WI38 (cell line): ENCODE data around the gene MKRN2OS.

Experiments used
- H3K4me3 ChIP-seq: 2 replicates; pipeline ENCODE4 v1.5.1; 2011; ENCODE audit warnings: low read depth, mild to moderate bottlenecking, control low read depth, low read length
- TF ChIP-seq, protein P1 (sequence below): IDR thresholded peaks from 2 replicates; pipeline ENCODE4 v1.5.1; 2012; ENCODE audit warnings: low read depth, mild to moderate bottlenecking, control low read depth, low read length

The MKRN2OS gene

DNA sequence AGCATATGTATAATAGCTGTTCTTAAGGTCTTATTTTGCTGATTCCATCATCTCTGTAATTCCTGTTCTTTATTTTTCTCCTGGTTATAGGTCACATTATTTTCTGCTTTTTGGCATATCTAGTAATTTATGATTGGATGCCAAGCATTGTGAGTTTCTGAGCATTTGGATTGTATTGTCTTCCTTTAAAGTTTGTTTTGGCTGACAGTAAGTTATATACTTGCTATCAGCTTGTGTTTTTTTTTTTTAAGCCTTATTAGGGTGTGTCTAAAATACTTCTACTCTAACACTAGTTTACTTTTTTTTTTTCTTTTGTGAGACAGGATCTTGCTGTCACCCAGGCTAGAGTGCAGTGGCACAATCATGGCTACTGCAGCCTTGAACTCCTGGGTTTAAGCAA is 21.7 kb upstream of the MKRN2OS start:
- TF ChIP-seq, protein P1, sequence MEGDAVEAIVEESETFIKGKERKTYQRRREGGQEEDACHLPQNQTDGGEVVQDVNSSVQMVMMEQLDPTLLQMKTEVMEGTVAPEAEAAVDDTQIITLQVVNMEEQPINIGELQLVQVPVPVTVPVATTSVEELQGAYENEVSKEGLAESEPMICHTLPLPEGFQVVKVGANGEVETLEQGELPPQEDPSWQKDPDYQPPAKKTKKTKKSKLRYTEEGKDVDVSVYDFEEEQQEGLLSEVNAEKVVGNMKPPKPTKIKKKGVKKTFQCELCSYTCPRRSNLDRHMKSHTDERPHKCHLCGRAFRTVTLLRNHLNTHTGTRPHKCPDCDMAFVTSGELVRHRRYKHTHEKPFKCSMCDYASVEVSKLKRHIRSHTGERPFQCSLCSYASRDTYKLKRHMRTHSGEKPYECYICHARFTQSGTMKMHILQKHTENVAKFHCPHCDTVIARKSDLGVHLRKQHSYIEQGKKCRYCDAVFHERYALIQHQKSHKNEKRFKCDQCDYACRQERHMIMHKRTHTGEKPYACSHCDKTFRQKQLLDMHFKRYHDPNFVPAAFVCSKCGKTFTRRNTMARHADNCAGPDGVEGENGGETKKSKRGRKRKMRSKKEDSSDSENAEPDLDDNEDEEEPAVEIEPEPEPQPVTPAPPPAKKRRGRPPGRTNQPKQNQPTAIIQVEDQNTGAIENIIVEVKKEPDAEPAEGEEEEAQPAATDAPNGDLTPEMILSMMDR = no peak
- H3K4me3 ChIP-seq = no peak overlapping the region

DNA sequence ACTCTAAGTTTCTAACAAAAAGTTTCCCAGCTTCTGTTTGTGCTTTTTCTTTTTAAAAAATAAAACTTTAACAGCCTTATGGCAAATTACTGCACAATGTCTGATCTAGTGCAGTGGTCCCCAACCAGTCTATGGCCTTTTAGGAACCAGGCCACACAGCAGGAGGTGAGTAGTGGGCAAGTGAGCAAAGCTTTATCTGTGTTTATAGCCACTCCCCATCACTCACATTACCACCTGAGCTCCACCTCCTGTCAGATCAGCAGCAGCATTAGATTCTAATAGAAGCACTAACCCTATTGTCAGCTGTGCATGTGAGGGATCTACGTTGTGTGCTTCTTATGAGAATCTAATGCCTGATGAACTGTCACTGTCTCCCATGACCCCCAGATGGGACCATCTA is 17.2 kb upstream of the MKRN2OS start:
- no peak overlapping the region for H3K4me3 ChIP-seq
- TF ChIP-seq, protein P1 = no peak

DNA sequence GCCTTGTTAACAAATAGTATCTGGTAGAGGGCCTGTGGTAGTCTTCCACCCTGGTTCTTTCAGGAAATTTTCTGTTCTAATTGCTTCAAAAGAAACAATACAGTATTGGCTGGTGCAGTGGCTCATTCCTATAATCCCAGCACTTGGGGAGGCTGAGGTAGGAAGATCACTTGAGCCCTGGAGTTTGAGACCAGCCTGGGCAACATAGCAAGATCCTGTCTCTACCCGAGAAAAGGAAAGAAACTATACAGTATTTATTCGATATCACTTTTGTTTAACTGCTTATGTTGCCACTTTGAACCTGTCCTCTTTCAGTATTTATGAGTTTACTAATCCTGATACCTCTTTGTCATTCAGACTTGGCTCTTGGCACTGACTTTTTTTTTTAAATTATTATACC is 16.1 kb upstream of the MKRN2OS start:
- TF ChIP-seq, protein P1 = no peak
- no peak overlapping the region for H3K4me3 ChIP-seq

DNA sequence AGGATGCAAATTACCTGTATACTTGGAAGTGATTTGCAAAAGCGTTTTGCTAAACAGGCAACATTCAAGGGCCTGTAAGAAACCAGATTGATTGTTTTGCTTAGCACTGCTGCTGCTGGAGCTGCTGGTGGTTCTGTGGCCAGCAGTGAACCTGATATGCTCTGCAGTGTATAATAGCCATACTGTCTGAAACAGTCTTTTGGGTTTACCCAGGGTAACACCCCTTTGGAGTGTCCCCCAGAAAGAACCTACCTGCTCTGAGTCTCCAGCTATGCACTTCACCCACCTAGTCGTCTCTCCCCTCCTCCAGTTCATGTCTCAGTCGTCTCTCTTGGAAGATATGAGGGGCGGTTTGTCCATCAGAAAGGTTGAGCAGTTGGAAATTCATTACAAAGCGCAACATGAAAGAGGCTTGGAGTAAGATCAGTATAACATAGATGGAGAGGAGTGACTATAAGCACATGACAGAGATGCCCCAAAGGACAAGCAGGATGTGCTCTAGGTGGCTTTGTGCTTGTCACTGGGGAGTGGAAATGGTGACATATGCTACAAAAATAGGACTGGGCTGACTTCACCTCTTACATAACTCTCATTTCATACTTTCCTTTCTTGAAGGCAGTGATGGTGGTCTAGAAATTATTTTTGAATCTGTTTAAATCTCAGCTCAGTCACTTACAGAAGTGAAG is 15.3 kb upstream of the MKRN2OS start:
- TF ChIP-seq, protein P1 = no peak
- H3K4me3 ChIP-seq = no peak overlapping the region

DNA sequence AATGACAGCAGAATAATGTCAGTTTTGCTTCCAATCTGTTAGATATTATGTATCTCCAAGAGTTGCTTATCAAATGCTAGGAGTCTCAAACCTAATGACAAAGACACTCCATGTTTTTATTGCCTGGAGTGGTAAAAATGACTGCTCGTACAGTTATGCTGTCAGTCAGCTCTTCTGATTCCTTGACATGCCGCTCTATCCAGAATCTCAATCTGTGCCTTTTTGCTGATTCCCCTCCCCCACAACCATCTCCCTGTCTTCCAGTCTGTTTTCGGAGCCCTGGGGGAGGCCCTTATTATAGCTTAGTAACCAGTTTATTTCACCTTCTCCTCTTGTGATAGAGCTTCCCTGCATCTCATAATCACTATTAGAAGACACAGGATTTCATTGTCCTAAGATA is 14.2 kb upstream of the MKRN2OS start:
- TF ChIP-seq, protein P1 = no peak
- H3K4me3 ChIP-seq = no peak overlapping the region

DNA sequence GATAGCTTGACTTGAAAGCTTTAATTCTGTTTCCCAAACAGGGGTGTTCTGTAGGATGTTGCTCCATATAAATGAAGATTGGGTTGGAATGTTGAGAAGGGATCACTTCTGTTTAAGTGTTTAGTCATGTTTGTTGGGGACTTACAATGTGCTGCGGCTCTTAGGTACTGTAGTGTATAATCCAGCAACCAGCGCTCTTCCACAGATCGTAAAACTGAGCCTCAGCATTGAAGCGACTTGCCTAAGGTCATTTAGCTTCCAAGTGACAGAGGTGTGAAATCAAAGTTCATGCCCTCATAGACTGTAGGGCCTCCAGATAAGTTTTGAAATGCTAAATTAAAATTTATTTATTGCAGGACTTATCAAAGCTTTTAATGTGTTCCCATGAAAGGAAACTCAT is 13.4 kb upstream of the MKRN2OS start:
- H3K4me3 ChIP-seq = peak overlapping the region; percentile 85
- TF ChIP-seq, protein P1 = no peak

DNA sequence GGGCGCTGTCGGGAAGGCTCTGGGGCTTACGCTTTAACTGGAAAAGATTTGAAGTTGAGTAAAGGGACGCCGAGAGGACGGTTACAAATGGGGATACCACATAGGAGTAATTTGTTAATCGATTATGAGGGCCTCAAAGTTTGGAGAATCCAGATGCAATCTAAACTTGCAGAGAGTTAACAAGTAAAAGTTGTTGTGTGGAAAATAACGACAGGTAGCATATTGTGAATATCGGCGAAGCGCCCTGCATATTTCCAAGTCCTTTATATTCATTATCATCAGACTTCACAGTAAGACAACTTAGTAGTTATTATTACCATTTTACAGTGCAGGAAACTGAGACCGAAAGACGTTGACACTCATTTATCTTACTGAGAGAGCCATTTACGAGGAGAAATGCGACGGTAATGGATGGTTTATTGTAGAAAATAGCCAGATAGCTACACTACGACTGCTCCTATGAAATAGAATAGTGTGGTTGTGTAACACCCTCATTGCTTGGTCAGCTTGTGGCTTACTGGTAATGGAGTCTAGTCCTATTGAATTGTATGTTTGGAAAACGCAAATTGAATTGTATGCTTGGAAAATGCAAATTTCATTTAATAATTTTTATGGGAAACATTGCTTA is 12.3 kb upstream of the MKRN2OS start:
- TF ChIP-seq, protein P1 = no peak
- peak overlapping the region; percentile 85 for H3K4me3 ChIP-seq
